IMR-90 (cell line): Measurements from ENCODE around the gene IFT43. TPM values are rescaled to one million over a fixed set of nuclear protein-coding genes. Genes with fewer than 3 reads are reported as not detected.

ENCODE experiments used
- ATAC-seq: fragments of 200-7000 bp; cut with Tn5 transposase; 2 replicates; pipeline ENCODE4 v1.9.1; 2020; ENCODE audit warnings: low read depth, mild to moderate bottlenecking, moderate library complexity
- BruUV-seq: library from RNA; stranded (reverse); fragments of 400-500 nt; replicated peaks from 2 replicates; lab custom pipeline; 2021; lab: Mats Ljungman, UMichigan
- CTCF ChIA-PET: fragments of 300-600 bp; formaldehyde crosslinking; extraction: SDS; loops from one replicate; lab custom pipeline; 2021; ENCODE audit warnings: antibody characterized with exemption; lab: Yijun Ruan, JAX
- POLR2A ChIA-PET: fragments of 300-600 bp; sonication (Branson Sonifier 250); formaldehyde crosslinking; loops from one replicate; lab custom pipeline; 2022; ENCODE audit warnings: antibody characterized with exemption; ENCODE audit not compliant: unreplicated experiment; lab: Charles Lee
- DNase-seq: peaks from one replicate; pipeline ENCODE4 v3.0.0; 2013
- H2AFZ ChIP-seq: replicated peaks from 2 replicates; pipeline ENCODE3; 2013; ENCODE audit warnings: low read length, mild to moderate bottlenecking; ENCODE audit not compliant: poor library complexity
- H2AK5ac ChIP-seq: 2 replicates; pipeline ENCODE4 v1.6.1; 2013; ENCODE audit warnings: low read depth, low read length, inconsistent platforms
- H2AK9ac ChIP-seq: replicated peaks from 2 replicates; pipeline ENCODE3; 2013; ENCODE audit warnings: mild to moderate bottlenecking, low read depth, low read length, moderate library complexity; ENCODE audit not compliant: poor library complexity
- H2BK120ac ChIP-seq: 2 replicates; pipeline ENCODE4 v1.6.1; 2013; ENCODE audit warnings: low read depth, low read length, inconsistent platforms
- H2BK15ac ChIP-seq: 3 replicates; pipeline ENCODE4 v1.6.1; 2013; ENCODE audit warnings: low read depth, low read length, inconsistent platforms
- H2BK20ac ChIP-seq: 2 replicates; pipeline ENCODE4 v1.6.1; 2013; ENCODE audit warnings: low read depth, mild to moderate bottlenecking, inconsistent platforms, low read length, moderate library complexity
- H2BK5ac ChIP-seq: 2 replicates; pipeline ENCODE4 v1.6.1; 2013; ENCODE audit warnings: mild to moderate bottlenecking, low read depth, low read length, inconsistent platforms; ENCODE audit not compliant: poor library complexity, severe bottlenecking
- H3K14ac ChIP-seq: replicated peaks from 2 replicates; pipeline ENCODE4 v1.6.1; 2013; ENCODE audit warnings: low read depth, low read length, inconsistent platforms
- H3K18ac ChIP-seq: 2 replicates; pipeline ENCODE4 v1.6.1; 2013; ENCODE audit warnings: low read depth, low read length, control low read depth
- H3K23ac ChIP-seq: 2 replicates; pipeline ENCODE4 v1.6.1; 2013; ENCODE audit warnings: low read depth, low read length, inconsistent platforms
- H3K27ac ChIP-seq: 2 replicates; pipeline ENCODE4 v1.5.1; 2013; ENCODE audit warnings: mild to moderate bottlenecking, control low read depth, low read length; ENCODE audit not compliant: insufficient read depth
- H3K27me3 ChIP-seq: 2 replicates; pipeline ENCODE4 v1.6.1; 2013; ENCODE audit warnings: low read length; ENCODE audit not compliant: control insufficient read depth, insufficient read depth
- H3K36me3 ChIP-seq: 2 replicates; pipeline ENCODE4 v1.6.1; 2013; ENCODE audit warnings: low read length, mixed read lengths; ENCODE audit not compliant: control insufficient read depth, insufficient read depth
- H3K4ac ChIP-seq: 2 replicates; pipeline ENCODE4 v1.6.1; 2013; ENCODE audit warnings: low read depth, low read length, inconsistent platforms
- H3K4me1 ChIP-seq: 2 replicates; pipeline ENCODE4 v1.6.1; 2013; ENCODE audit warnings: low read length, mixed read lengths; ENCODE audit not compliant: control insufficient read depth, insufficient read depth
- H3K4me2 ChIP-seq: 2 replicates; pipeline ENCODE4 v1.6.1; 2013; ENCODE audit warnings: low read depth, mild to moderate bottlenecking, control low read depth, low read length, moderate library complexity
- H3K4me3 ChIP-seq: 2 replicates; pipeline ENCODE4 v1.5.1; 2013; ENCODE audit warnings: low read depth, mild to moderate bottlenecking, control low read depth, low read length, moderate library complexity; ENCODE audit not compliant: insufficient read depth
- H3K56ac ChIP-seq: 2 replicates; pipeline ENCODE4 v1.6.1; 2013; ENCODE audit warnings: low read length, inconsistent platforms; ENCODE audit not compliant: insufficient read depth; ENCODE audit errors: extremely low read depth
- H3K79me1 ChIP-seq, 2 experiments: 2 replicates each; pipeline ENCODE4 v1.6.1; 2013; ENCODE audit warnings: low read length in 2 of 2, inconsistent platforms in 1 of 2, low read depth in 1 of 2
- H3K9ac ChIP-seq: 2 replicates; pipeline ENCODE4 v1.6.1; 2013; ENCODE audit warnings: low read depth, low read length, control low read depth
- H3K9me1 ChIP-seq: 2 replicates; pipeline ENCODE4 v1.6.1; 2013; ENCODE audit warnings: low read length, inconsistent platforms; ENCODE audit not compliant: insufficient read depth
- H3K9me3 ChIP-seq: 2 replicates; pipeline ENCODE4 v1.6.1; 2013; ENCODE audit warnings: low read length; ENCODE audit not compliant: control insufficient read depth, insufficient read depth
- H4K20me1 ChIP-seq: 2 replicates; pipeline ENCODE4 v1.6.1; 2013; ENCODE audit warnings: low read length, inconsistent platforms; ENCODE audit not compliant: insufficient read depth
- H4K5ac ChIP-seq: 2 replicates; pipeline ENCODE4 v1.6.1; 2013; ENCODE audit warnings: mild to moderate bottlenecking, low read depth, low read length, control low read depth
- H4K8ac ChIP-seq, 2 experiments: 2 replicates each; pipeline ENCODE4 v1.6.1; 2013; ENCODE audit warnings: low read depth in 2 of 2, low read length in 2 of 2, control low read depth in 1 of 2, inconsistent platforms in 1 of 2
- H4K91ac ChIP-seq: 2 replicates; pipeline ENCODE4 v1.6.1; 2013; ENCODE audit warnings: low read depth, low read length, inconsistent platforms; ENCODE audit not compliant: insufficient read depth
- BHLHE40 ChIP-seq: fragments of 150-350 bp; IDR thresholded peaks from 2 replicates; pipeline ENCODE4 v1.6.1; 2016; ENCODE audit warnings: mild to moderate bottlenecking, low read depth, low read length
- CEBPB ChIP-seq: IDR thresholded peaks from 2 replicates; pipeline ENCODE4 v1.6.1; 2012; ENCODE audit warnings: low read depth, low read length, improper control_type of control experiment
- CHD1 ChIP-seq: IDR thresholded peaks from 2 replicates; pipeline ENCODE4 v1.6.1; 2012; ENCODE audit warnings: low read depth, low read length, improper control_type of control experiment
- CTCF ChIP-seq: conservative IDR thresholded peaks from 2 replicates; pipeline ENCODE4 v1.5.1; 2012; ENCODE audit warnings: mild to moderate bottlenecking, low read depth, low read length, improper control_type of control experiment
- ELK1 ChIP-seq: fragments of 150-350 bp; IDR thresholded peaks from 2 replicates; pipeline ENCODE4 v1.6.1; 2016; ENCODE audit warnings: low read depth, mild to moderate bottlenecking, low read length, moderate library complexity, borderline replicate concordance
- FOS ChIP-seq: fragments of 150-350 bp; IDR thresholded peaks from 2 replicates; pipeline ENCODE4 v1.6.1; 2016; ENCODE audit warnings: low read depth, low read length
- MAFK ChIP-seq: IDR thresholded peaks from 2 replicates; pipeline ENCODE4 v1.6.1; 2012; ENCODE audit warnings: low read depth, low read length, improper control_type of control experiment
- MAZ ChIP-seq: IDR thresholded peaks from 2 replicates; pipeline ENCODE4 v1.6.1; 2012; ENCODE audit warnings: low read depth, mild to moderate bottlenecking, low read length, improper control_type of control experiment, moderate library complexity, borderline replicate concordance
- MXI1 ChIP-seq: IDR thresholded peaks from 2 replicates; pipeline ENCODE4 v1.6.1; 2012; ENCODE audit warnings: low read depth, mild to moderate bottlenecking, low read length, moderate library complexity, borderline replicate concordance
- NFE2L2 ChIP-seq: fragments of 150-350 bp; IDR thresholded peaks from 2 replicates; pipeline ENCODE4 v1.6.1; 2016; ENCODE audit warnings: low read depth, mild to moderate bottlenecking, low read length
- POLR2A ChIP-seq: IDR thresholded peaks from 2 replicates; pipeline ENCODE4 v1.6.1; 2012; ENCODE audit warnings: mild to moderate bottlenecking, low read depth, low read length
- RAD21 ChIP-seq: IDR thresholded peaks from 2 replicates; pipeline ENCODE4 v1.6.1; 2012; ENCODE audit warnings: low read length, improper control_type of control experiment
- RCOR1 ChIP-seq: IDR thresholded peaks from 2 replicates; pipeline ENCODE4 v1.6.1; 2012; ENCODE audit warnings: mild to moderate bottlenecking, low read length, improper control_type of control experiment; ENCODE audit not compliant: insufficient replicate concordance
- RFX5 ChIP-seq: IDR thresholded peaks from 2 replicates; pipeline ENCODE4 v1.8.0; 2012; ENCODE audit warnings: low read depth, mild to moderate bottlenecking, low read length, moderate library complexity
- SMC3 ChIP-seq: fragments of 150-350 bp; IDR thresholded peaks from 2 replicates; pipeline ENCODE4 v1.6.1; 2016; ENCODE audit warnings: low read depth, mild to moderate bottlenecking, antibody characterized with exemption, low read length, moderate library complexity
- WGBS, 2 experiments: methylation state at CpG; one replicate each; pipeline versions ENCODE4 v1.1.5 to v1.1.7; 2013; ENCODE audit warnings: missing lambda C conversion rate in 2 of 2; ENCODE audit not compliant: insufficient read length in 1 of 2; ENCODE audit errors: extremely low coverage in 2 of 2; 5-methylcytosine and 5-hydroxymethylcytosine counted together
- dilution Hi-C: fragments of 300-500 bp; cut with HindIII; formaldehyde crosslinking; loops from one replicate; pipeline ENCODE4 v1.14.3; 2018; ENCODE audit warnings: low sequenced_read_pairs; ENCODE audit not compliant: unreplicated experiment
- in situ Hi-C: fragments of 300-500 bp; cut with MboI; formaldehyde crosslinking; loops from 3 replicates; pipeline ENCODE4 v1.14.3; 2019; ENCODE audit warnings: low sequenced_read_pairs, inconsistent platforms, mixed read lengths
- intact Hi-C: fragments of 100-400 bp; cut with micrococcal nuclease; formaldehyde crosslinking; loops from 2 replicates; pipeline ENCODE4 v1.10.0; 2022
- polyA plus RNA-seq, 3 experiments: library from polyadenylated mRNA; depleted of rRNA; stranded (reverse); fragments of >200 nt; gene quantifications; 2 replicates each; pipeline ENCODE4 v1.2.3, GENCODE V29; 2012; ENCODE audit warnings: low replicate concordance in 1 of 3
- total RNA-seq: library from RNA; depleted of rRNA; stranded (reverse); fragments of >200 nt; gene quantifications from 2 replicates; pipeline ENCODE4 v1.2.3, GENCODE V29; 2012
- TF ChIP-seq, protein P1 (sequence below): fragments of 150-350 bp; IDR thresholded peaks from 2 replicates; pipeline ENCODE4 v1.6.1; 2017; ENCODE audit warnings: mild to moderate bottlenecking, antibody characterized with exemption, low read length, low read depth

The IFT43 gene
- total and polyA plus RNA-seq, 2 of the 4 experiments (the other 2 are of a cell fraction), result 41.4 to 43.2 TPM

DNA sequence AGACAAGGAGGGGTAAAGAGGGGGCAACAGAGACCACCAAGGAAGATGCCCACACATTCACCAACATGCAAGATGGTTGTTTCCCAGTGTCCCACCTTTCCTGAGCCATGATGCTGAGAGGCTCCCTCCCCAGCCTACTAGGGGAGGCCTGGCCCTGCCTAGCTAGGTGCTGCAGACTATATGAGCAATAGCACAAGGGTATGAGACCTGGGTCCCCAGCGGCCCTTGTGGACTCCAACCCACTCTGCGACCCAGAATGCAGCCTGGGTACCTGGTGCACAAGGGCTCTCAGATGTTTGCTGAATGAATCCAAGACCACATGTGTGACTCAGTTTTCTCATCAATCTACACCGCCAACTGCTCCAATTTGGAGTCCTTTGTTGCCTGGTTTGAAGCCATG lies 17.7 kb upstream of the IFT43 start:
- 0 out of 2 replicates have a peak, but pooled peaks cover 2% of the 10 kb centered on the region for H3K36me3 ChIP-seq
- no TSS peak for BruUV-seq
- H2BK5ac ChIP-seq, result no peak overlapping the region
- H3K18ac ChIP-seq, result no peak overlapping the region
- no peak overlapping the region for H4K91ac ChIP-seq
- DNase-seq, result no peak
- intact Hi-C loops (no loop called here), dilution Hi-C loops (no loop called here), in situ Hi-C loops (no loop called here)
- no peak overlapping the region for H2AK9ac ChIP-seq
- no peak for ATAC-seq
- H3K56ac ChIP-seq, result no peak overlapping the region
- WGBS, 2 experiments, result no CpG with 5 or more reads among the region's 3 CpGs
- no peaks in the 10 kb centered on the region for H3K4me1 ChIP-seq
- no peak overlapping the region for H2AK5ac ChIP-seq
- CTCF ChIA-PET, result interaction anchor here (0.9 kb wide), 1 partner anchor 61 kb away, joined by 3 read pairs; no protein-coding TSS in a partner anchor
- H3K4ac ChIP-seq, result no peak overlapping the region
- H4K5ac ChIP-seq, result no peak overlapping the region
- no peak overlapping the region for H3K27ac ChIP-seq
- no peak overlapping the region for H2BK20ac ChIP-seq
- no peak overlapping the region for H3K14ac ChIP-seq
- no peaks in the 10 kb centered on the region for H3K79me1 ChIP-seq
- H3K23ac ChIP-seq, result no peak overlapping the region
- no peaks in the 10 kb centered on the region for H4K20me1 ChIP-seq
- no peaks in the 10 kb centered on the region for H3K27me3 ChIP-seq
- no peak overlapping the region for H2BK120ac ChIP-seq
- no peaks in the 10 kb centered on the region for H3K9me3 ChIP-seq
- no peak overlapping the region for H2BK15ac ChIP-seq
- TF ChIP-seq, protein P1, sequence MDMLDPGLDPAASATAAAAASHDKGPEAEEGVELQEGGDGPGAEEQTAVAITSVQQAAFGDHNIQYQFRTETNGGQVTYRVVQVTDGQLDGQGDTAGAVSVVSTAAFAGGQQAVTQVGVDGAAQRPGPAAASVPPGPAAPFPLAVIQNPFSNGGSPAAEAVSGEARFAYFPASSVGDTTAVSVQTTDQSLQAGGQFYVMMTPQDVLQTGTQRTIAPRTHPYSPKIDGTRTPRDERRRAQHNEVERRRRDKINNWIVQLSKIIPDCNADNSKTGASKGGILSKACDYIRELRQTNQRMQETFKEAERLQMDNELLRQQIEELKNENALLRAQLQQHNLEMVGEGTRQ, result no peak
- TF ChIP-seq CHD1 (no peak), MXI1 (no peak), POLR2A (no peak), ELK1 (no peak), FOS (no peak), MAFK (no peak), BHLHE40 (no peak), RFX5 (no peak), MAZ (no peak), RAD21 (no peak), SMC3 (no peak), RCOR1 (no peak), NFE2L2 (no peak), CTCF (no peak), CEBPB (no peak)
- no peak overlapping the region for H3K9ac ChIP-seq
- POLR2A ChIA-PET, result no interaction called here
- H4K8ac ChIP-seq, result no peak overlapping the region
- no peaks in the 10 kb centered on the region; the same call in 1 of the 2 replicates for H3K9me1 ChIP-seq
- no peak overlapping the region for H3K4me3 ChIP-seq
- no peak overlapping the region for H3K4me2 ChIP-seq
- no peak overlapping the region for H2AFZ ChIP-seq
